Measurements from ENCODE around the gene MTERF4. TPM values are rescaled to one million over a fixed set of nuclear protein-coding genes. Genes with fewer than 3 reads are reported as not detected.
A peak's percentile ranks its signal among the peaks of the same experiment; 100 is the strongest.

MTERF4 gene
- total and polyA plus RNA-seq, 2 of the 8 experiments (the other 6 are each of a cell fraction or from before 2014, with no cell fraction given), result 25.9 to 28.5 TPM

DNA sequence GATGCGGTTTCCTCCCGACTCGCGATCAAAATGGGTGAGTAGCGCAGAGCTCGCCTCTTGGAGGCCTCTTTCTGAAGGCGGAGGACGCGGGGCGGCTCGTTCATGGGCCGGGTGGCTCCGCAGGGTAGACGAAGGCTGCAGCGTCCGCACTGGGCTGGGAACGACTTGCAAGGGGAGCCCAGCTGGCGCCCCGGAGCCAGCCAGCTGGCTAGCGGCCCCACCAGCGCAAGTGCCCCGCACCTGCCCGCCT, 47.5 kb upstream of the MTERF4 start (continued):
- TF ChIP-seq, protein P1, sequence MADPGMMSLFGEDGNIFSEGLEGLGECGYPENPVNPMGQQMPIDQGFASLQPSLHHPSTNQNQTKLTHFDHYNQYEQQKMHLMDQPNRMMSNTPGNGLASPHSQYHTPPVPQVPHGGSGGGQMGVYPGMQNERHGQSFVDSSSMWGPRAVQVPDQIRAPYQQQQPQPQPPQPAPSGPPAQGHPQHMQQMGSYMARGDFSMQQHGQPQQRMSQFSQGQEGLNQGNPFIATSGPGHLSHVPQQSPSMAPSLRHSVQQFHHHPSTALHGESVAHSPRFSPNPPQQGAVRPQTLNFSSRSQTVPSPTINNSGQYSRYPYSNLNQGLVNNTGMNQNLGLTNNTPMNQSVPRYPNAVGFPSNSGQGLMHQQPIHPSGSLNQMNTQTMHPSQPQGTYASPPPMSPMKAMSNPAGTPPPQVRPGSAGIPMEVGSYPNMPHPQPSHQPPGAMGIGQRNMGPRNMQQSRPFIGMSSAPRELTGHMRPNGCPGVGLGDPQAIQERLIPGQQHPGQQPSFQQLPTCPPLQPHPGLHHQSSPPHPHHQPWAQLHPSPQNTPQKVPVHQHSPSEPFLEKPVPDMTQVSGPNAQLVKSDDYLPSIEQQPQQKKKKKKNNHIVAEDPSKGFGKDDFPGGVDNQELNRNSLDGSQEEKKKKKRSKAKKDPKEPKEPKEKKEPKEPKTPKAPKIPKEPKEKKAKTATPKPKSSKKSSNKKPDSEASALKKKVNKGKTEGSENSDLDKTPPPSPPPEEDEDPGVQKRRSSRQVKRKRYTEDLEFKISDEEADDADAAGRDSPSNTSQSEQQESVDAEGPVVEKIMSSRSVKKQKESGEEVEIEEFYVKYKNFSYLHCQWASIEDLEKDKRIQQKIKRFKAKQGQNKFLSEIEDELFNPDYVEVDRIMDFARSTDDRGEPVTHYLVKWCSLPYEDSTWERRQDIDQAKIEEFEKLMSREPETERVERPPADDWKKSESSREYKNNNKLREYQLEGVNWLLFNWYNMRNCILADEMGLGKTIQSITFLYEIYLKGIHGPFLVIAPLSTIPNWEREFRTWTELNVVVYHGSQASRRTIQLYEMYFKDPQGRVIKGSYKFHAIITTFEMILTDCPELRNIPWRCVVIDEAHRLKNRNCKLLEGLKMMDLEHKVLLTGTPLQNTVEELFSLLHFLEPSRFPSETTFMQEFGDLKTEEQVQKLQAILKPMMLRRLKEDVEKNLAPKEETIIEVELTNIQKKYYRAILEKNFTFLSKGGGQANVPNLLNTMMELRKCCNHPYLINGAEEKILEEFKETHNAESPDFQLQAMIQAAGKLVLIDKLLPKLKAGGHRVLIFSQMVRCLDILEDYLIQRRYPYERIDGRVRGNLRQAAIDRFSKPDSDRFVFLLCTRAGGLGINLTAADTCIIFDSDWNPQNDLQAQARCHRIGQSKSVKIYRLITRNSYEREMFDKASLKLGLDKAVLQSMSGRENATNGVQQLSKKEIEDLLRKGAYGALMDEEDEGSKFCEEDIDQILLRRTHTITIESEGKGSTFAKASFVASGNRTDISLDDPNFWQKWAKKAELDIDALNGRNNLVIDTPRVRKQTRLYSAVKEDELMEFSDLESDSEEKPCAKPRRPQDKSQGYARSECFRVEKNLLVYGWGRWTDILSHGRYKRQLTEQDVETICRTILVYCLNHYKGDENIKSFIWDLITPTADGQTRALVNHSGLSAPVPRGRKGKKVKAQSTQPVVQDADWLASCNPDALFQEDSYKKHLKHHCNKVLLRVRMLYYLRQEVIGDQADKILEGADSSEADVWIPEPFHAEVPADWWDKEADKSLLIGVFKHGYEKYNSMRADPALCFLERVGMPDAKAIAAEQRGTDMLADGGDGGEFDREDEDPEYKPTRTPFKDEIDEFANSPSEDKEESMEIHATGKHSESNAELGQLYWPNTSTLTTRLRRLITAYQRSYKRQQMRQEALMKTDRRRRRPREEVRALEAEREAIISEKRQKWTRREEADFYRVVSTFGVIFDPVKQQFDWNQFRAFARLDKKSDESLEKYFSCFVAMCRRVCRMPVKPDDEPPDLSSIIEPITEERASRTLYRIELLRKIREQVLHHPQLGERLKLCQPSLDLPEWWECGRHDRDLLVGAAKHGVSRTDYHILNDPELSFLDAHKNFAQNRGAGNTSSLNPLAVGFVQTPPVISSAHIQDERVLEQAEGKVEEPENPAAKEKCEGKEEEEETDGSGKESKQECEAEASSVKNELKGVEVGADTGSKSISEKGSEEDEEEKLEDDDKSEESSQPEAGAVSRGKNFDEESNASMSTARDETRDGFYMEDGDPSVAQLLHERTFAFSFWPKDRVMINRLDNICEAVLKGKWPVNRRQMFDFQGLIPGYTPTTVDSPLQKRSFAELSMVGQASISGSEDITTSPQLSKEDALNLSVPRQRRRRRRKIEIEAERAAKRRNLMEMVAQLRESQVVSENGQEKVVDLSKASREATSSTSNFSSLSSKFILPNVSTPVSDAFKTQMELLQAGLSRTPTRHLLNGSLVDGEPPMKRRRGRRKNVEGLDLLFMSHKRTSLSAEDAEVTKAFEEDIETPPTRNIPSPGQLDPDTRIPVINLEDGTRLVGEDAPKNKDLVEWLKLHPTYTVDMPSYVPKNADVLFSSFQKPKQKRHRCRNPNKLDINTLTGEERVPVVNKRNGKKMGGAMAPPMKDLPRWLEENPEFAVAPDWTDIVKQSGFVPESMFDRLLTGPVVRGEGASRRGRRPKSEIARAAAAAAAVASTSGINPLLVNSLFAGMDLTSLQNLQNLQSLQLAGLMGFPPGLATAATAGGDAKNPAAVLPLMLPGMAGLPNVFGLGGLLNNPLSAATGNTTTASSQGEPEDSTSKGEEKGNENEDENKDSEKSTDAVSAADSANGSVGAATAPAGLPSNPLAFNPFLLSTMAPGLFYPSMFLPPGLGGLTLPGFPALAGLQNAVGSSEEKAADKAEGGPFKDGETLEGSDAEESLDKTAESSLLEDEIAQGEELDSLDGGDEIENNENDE (IDR thresholded peaks at IDR 0.05; ENCODE audit: insufficient replicate concordance, low read length), result no peak
- TF ChIP-seq HDAC2 (IDR thresholded peaks at IDR 0.05; ENCODE audit: borderline replicate concordance in 1 of 2, low read depth in 2 of 2, low read length in 2 of 2) (no peak), SP2 (IDR thresholded peaks at IDR 0.05; ENCODE audit: low read length) (no peak), FOSL1 (IDR thresholded peaks at IDR 0.05; ENCODE audit: insufficient read depth, low read depth, low read length) (no peak), KDM5A (IDR thresholded peaks at IDR 0.05; ENCODE audit: low read length) (no peak), SIN3A (conservative IDR thresholded peaks at IDR 0.05 in 1 of 2, IDR thresholded peaks at IDR 0.05 in 1 of 2; ENCODE audit: low read depth in 1 of 2, low read length in 2 of 2) (0 out of 4 replicates have a peak, but pooled peaks of 1 of the 2 experiments have one; percentile 6)
- TF ChIP-seq, protein P2, sequence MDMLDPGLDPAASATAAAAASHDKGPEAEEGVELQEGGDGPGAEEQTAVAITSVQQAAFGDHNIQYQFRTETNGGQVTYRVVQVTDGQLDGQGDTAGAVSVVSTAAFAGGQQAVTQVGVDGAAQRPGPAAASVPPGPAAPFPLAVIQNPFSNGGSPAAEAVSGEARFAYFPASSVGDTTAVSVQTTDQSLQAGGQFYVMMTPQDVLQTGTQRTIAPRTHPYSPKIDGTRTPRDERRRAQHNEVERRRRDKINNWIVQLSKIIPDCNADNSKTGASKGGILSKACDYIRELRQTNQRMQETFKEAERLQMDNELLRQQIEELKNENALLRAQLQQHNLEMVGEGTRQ (IDR thresholded peaks at IDR 0.05; ENCODE audit: low read length), result no peak
- TF ChIP-seq, protein P3, sequence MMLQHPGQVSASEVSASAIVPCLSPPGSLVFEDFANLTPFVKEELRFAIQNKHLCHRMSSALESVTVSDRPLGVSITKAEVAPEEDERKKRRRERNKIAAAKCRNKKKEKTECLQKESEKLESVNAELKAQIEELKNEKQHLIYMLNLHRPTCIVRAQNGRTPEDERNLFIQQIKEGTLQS (IDR thresholded peaks at IDR 0.05; ENCODE audit: insufficient read depth, low read depth, low read length), result no peak

All from H1 (cell line).